ENCODE data around the gene RRP7A. TPM values are rescaled to one million over a fixed set of nuclear protein-coding genes. Genes with fewer than 3 reads are reported as not detected.

Gene RRP7A
- total RNA-seq, 1 donor from 2014 or later: 54.9 TPM

GRCh38 chr22:42493393-42493792 is 26.2 kb downstream of the RRP7A start:
- H3K4me2 ChIP-seq (ENCODE audit: low read length): no peak overlapping the region
- H3K27me3 Mint-ChIP-seq (ENCODE audit: low read depth, unreplicated experiment): peaks cover 9% of the 10 kb centered on the region
- no peaks in the 10 kb centered on the region for H3K4me1 ChIP-seq (ENCODE audit: insufficient read depth, low read length)
- no peak overlapping the region for H3K27ac ChIP-seq (ENCODE audit: low read depth, low read length)
- H3K9me3 ChIP-seq (ENCODE audit: insufficient read depth, low read depth, low read length): no peaks in the 10 kb centered on the region
- no peaks in the 10 kb centered on the region for H3K79me2 ChIP-seq (ENCODE audit: insufficient read depth, low read length)
- DNase-seq (ENCODE audit: low read depth) (no peak), FAIRE-seq (no peak)
- no peak overlapping the region for H3K4me3 ChIP-seq (ENCODE audit: insufficient read depth, low read depth, low read length)
- no peak overlapping the region for H3K9ac ChIP-seq (ENCODE audit: low read length)
- no peaks in the 10 kb centered on the region for H3K4me1 Mint-ChIP-seq (ENCODE audit: low read depth, unreplicated experiment)
- no peak overlapping the region for H3K4me3 Mint-ChIP-seq (ENCODE audit: unreplicated experiment)
- H3K9me3 Mint-ChIP-seq (ENCODE audit: unreplicated experiment): no peaks in the 10 kb centered on the region
- H3K36me3 ChIP-seq (ENCODE audit: insufficient read depth, low read length): no peaks in the 10 kb centered on the region
- TF ChIP-seq CTCF (IDR thresholded peaks at IDR 0.05; ENCODE audit: insufficient read depth, low read depth, low read length) (no peak), EZH2 (IDR thresholded peaks at IDR 0.05; ENCODE audit: insufficient read depth, low read length) (no peak)
- H3K27ac Mint-ChIP-seq (ENCODE audit: unreplicated experiment): no peak overlapping the region
- no peaks in the 10 kb centered on the region for H4K20me1 ChIP-seq (ENCODE audit: insufficient read depth, low read length)
- H2AFZ ChIP-seq (ENCODE audit: low read depth, low read length): no peak overlapping the region
- H3K36me3 Mint-ChIP-seq (ENCODE audit: low read depth, unreplicated experiment): no peaks in the 10 kb centered on the region
- peaks cover 3% of the 10 kb centered on the region for H3K27me3 ChIP-seq (ENCODE audit: insufficient read depth, low read length)

- TF ChIP-seq EZH2 (IDR thresholded peaks at IDR 0.05; ENCODE audit: insufficient read depth, low read length): no peak
- no peak for TF ChIP-seq CTCF (IDR thresholded peaks at IDR 0.05; ENCODE audit: insufficient read depth, low read depth, low read length)
- H3K9ac ChIP-seq (ENCODE audit: low read length): no peak overlapping the region
- no peaks in the 10 kb centered on the region for H4K20me1 ChIP-seq (ENCODE audit: insufficient read depth, low read length)
- no peaks in the 10 kb centered on the region for H3K9me3 ChIP-seq (ENCODE audit: insufficient read depth, low read depth, low read length)
- H3K4me1 Mint-ChIP-seq (ENCODE audit: low read depth, unreplicated experiment): no peaks in the 10 kb centered on the region
- H3K27me3 ChIP-seq (ENCODE audit: insufficient read depth, low read length): peaks cover 3% of the 10 kb centered on the region
- H3K27ac Mint-ChIP-seq (ENCODE audit: unreplicated experiment): no peak overlapping the region
- H3K79me2 ChIP-seq (ENCODE audit: insufficient read depth, low read length): no peaks in the 10 kb centered on the region
- H3K27ac ChIP-seq (ENCODE audit: low read depth, low read length): no peak overlapping the region
- H3K36me3 Mint-ChIP-seq (ENCODE audit: low read depth, unreplicated experiment): no peaks in the 10 kb centered on the region
- no peaks in the 10 kb centered on the region for H3K4me1 ChIP-seq (ENCODE audit: insufficient read depth, low read length)
- H3K4me2 ChIP-seq (ENCODE audit: low read length): no peak overlapping the region
- H3K4me3 ChIP-seq (ENCODE audit: insufficient read depth, low read depth, low read length): no peak overlapping the region
- no peak overlapping the region for H3K4me3 Mint-ChIP-seq (ENCODE audit: unreplicated experiment)
- FAIRE-seq (no peak), DNase-seq (ENCODE audit: low read depth) (no peak)
- no peaks in the 10 kb centered on the region for H3K36me3 ChIP-seq (ENCODE audit: insufficient read depth, low read length)
- no peak overlapping the region for H2AFZ ChIP-seq (ENCODE audit: low read depth, low read length)
- peaks cover 7% of the 10 kb centered on the region for H3K27me3 Mint-ChIP-seq (ENCODE audit: low read depth, unreplicated experiment)
- H3K9me3 Mint-ChIP-seq (ENCODE audit: unreplicated experiment): no peaks in the 10 kb centered on the region
These were observed 27.3 kb downstream of the RRP7A start for GRCh38 chr22:42492323-42492690.

- no peak overlapping the region for H3K4me3 ChIP-seq (ENCODE audit: insufficient read depth, low read depth, low read length)
- peaks cover 6% of the 10 kb centered on the region for H3K27me3 Mint-ChIP-seq (ENCODE audit: low read depth, unreplicated experiment)
- H3K27me3 ChIP-seq (ENCODE audit: insufficient read depth, low read length): peaks cover 4% of the 10 kb centered on the region
- no peak for FAIRE-seq
- H3K27ac ChIP-seq (ENCODE audit: low read depth, low read length): no peak overlapping the region
- H3K9me3 ChIP-seq (ENCODE audit: insufficient read depth, low read depth, low read length): no peaks in the 10 kb centered on the region
- no peaks in the 10 kb centered on the region for H4K20me1 ChIP-seq (ENCODE audit: insufficient read depth, low read length)
- TF ChIP-seq CTCF (IDR thresholded peaks at IDR 0.05; ENCODE audit: insufficient read depth, low read depth, low read length): no peak
- no peak for TF ChIP-seq EZH2 (IDR thresholded peaks at IDR 0.05; ENCODE audit: insufficient read depth, low read length)
- no peaks in the 10 kb centered on the region for H3K36me3 Mint-ChIP-seq (ENCODE audit: low read depth, unreplicated experiment)
- H3K4me1 ChIP-seq (ENCODE audit: insufficient read depth, low read length): no peaks in the 10 kb centered on the region
- H3K9ac ChIP-seq (ENCODE audit: low read length): no peak overlapping the region
- H3K79me2 ChIP-seq (ENCODE audit: insufficient read depth, low read length): no peaks in the 10 kb centered on the region
- H2AFZ ChIP-seq (ENCODE audit: low read depth, low read length): no peak overlapping the region
- H3K4me1 Mint-ChIP-seq (ENCODE audit: low read depth, unreplicated experiment): no peaks in the 10 kb centered on the region
- H3K36me3 ChIP-seq (ENCODE audit: insufficient read depth, low read length): no peaks in the 10 kb centered on the region
- H3K27ac Mint-ChIP-seq (ENCODE audit: unreplicated experiment): no peak overlapping the region
- no peak overlapping the region for H3K4me2 ChIP-seq (ENCODE audit: low read length)
- no peak overlapping the region for H3K4me3 Mint-ChIP-seq (ENCODE audit: unreplicated experiment)
- no peaks in the 10 kb centered on the region for H3K9me3 Mint-ChIP-seq (ENCODE audit: unreplicated experiment)
- DNase-seq (ENCODE audit: low read depth): no peak
These were observed 29.3 kb downstream of the RRP7A start for GRCh38 chr22:42490243-42490832.

Data from astrocyte (in vitro differentiated cells and primary cell).